HG02610 (cell line): Measurements from ENCODE around the gene ARHGAP42.
"Not testable (repeated sequence)": the region's sequence is repeated elsewhere in the genome, so short reads cannot be mapped to it uniquely, and the experiment has no call there.

ENCODE experiments used
- ATAC-seq: cut with Tn5 transposase; IDR thresholded peaks from one replicate; pipeline ENCODE4 v1.9.1; 2021; ENCODE audit warnings: mild to moderate bottlenecking, moderate library complexity; ENCODE audit not compliant: unreplicated experiment

Gene ARHGAP42

DNA sequence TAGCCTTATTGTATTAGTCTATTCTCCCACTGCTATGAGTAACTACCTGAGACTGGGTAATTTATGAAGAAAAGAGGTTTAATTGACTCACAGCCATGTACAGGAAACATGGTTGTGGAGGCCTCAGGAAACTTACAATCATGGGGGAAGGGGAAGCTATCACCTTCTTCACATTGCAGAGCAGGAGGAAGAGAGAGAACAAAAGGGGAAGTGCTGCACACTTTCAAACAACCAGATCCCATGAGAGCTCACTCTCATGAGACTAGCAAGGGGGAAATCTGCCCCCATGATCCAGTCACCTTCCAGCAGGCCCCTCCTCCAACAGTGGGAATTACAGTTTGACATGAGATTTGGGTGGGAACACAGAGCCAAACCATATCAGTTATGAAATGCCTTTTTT, 179.4 kb downstream of the ARHGAP42 start:
- ATAC-seq, result no peak

DNA sequence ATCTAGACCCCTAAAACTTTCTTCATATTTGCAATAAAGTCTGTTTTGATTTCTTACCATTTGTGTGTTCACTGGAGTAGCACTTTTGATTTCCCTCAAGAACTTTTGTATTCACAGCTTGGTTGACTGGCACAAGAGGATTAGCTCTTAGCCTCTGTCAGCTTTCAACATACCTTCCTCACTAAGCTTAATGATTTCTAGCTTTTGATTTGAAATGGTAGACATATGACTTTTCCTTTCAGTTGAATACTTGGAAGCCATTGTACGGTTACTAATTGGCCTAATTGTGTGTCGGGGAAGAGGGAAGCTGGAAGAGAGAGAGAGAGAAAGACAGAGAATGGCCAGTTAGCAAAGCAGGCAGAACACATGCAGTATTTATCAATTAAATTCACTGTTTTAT, 180.5 kb downstream of the ARHGAP42 start:
- no peak for ATAC-seq

GRCh38 chr11:100869328-100869727, 182.2 kb downstream of the ARHGAP42 start:
- no peak for ATAC-seq

DNA sequence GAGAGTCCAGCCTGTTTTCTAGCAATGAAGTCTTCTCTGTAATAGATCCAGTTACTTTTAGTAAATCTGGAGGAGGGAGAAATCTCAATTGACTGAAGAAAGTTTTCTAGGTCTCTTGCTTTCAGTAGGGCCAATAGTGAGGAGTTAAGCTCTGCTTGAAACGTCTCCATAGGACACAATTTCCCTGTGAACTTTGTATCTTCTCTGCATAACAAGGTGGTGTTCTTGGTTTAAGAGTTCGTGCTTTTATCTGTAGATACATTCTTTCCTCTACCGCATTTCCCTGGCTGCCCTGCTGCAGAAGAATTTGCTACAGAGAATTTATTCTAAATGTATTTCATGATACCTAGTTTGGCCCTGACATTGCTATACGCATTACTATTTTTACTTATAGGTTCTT, 183.1 kb downstream of the ARHGAP42 start:
- ATAC-seq, result no peak

GRCh38 chr11:100872951-100873740, 186.1 kb downstream of the ARHGAP42 start:
- ATAC-seq, result no peak

GRCh38 chr11:100874203-100874602, 187.1 kb downstream of the ARHGAP42 start:
- no peak for ATAC-seq

GRCh38 chr11:100875521-100875869, 188.4 kb downstream of the ARHGAP42 start:
- no peak for ATAC-seq

DNA sequence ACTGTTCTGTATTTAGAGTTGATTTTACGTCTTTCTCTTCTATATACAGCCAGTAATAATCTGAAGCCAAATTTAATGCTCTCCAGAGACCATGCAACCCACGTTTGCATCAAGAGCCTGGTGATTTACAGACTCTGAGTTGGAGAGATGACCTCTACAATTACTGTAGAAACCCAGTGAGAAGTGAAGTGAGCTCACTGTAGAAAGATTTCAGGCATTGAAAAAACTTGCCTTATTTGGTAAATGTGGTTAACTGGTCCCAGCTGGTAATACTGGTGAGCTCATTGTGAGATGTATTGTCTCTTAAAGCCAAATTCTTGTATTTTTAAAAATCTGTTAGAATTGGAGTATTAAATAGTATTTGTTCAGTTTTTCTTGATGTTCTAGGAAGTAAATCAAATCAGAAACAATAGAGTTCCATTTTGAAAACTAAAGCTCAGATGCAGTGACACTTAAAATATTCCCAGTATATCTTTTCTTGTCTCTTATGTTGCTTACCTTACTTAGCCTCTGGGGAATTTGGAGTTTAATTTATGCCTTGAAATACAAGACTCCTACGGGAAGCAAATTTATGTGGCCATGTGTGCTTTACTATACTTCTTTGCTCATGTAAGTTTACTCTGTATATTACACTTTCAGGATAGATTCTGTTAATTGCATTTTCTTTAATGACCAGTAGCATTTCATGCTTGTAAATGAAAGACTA, 189.9 kb downstream of the ARHGAP42 start:
- peak; percentile 68 for ATAC-seq

DNA sequence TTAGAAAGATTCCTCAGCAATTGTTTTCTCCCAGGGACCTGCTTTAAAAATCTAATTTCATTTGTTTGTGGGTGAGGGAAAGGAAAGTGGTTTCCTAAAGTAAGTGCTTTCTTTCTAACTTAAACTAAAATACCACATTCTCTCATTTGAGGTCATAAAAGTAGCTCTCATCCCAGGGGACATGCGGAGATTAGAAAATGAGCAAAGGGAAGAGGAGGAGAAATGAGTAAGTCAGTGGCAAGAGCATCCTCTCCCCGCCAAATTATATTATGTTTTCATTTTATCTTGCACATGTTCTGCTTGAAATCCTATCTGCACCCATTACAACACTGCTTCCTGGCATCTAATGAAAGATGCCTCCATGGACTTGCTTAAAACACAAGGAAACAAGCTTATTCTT, 191.4 kb downstream of the ARHGAP42 start:
- ATAC-seq, result no peak

DNA sequence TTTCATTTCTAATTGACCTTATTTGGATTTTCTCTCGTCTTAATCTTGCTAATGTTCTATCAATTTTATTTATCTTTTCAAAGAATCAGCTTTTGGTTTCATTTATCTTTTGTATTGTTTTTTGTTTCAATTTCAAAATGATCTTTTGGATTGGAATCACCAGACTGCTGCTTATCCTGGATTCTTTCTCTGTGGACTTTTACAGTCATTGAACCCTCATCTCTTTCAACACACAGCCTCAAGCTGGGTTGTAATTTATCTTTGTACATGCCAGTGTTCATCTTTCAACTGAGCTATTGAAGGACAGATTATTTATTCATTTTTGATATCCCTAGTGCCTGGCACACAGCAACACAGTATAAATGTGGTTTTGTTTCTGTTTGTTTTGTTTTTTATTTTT, 195.9 kb downstream of the ARHGAP42 start:
- ATAC-seq, result no peak

DNA sequence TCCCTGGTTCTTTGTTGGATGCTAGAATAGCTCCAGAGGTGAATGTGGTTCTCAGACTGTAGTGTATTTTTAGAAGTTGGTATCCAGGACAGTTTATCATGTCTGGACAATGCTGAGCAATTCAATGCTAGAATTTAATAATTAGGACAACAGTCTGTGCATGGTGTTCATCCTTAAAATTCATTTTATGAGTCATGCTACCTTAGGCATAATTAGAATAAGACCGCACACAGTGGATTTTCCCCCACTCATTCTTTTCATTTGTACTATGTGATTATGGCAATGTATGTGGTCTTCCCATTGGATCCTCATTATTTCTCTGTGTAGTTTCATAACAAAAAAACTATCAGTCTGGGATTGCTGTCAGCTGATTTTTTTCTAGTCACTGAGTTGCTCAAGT, 196.7 kb downstream of the ARHGAP42 start:
- no peak for ATAC-seq

DNA sequence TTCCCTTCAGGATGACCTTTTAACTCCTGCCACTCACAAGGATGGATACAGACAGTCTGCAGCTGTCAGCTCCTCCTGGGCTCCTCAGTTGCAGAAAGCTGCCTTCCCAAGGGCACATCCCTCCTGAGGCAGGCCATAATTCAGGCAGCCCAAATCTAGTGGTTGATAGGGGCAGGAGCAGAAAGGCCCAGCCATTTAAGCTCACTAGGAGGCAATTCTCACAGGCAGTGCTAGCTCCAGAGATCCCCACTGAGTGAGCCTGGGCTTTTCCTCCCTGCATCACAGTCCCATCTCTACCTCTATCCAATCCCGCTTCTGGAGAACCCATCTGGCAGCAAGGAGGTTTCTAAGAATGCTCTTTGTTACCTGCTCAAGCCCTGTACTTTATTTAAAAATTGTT, 200.6 kb downstream of the ARHGAP42 start:
- no peak for ATAC-seq

DNA sequence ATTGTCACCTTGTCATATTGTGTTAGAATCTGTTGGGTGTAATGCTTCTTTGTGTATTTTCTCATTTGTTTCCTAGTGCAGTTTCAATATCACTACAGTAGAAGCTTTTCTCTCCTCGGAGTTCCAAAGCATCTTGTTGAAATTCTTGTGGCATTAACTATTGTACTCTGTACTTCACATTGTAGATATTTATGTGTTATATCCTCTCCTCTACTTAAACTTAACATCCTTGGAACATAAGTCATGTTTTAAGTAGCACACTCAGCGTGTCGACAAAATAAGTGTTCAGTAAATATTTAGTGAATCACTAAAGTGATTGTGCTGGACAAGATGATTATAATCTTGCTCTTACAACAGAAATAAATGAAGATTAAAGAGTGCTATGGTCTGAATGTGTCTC, 201.7 kb downstream of the ARHGAP42 start:
- ATAC-seq, result no peak

DNA sequence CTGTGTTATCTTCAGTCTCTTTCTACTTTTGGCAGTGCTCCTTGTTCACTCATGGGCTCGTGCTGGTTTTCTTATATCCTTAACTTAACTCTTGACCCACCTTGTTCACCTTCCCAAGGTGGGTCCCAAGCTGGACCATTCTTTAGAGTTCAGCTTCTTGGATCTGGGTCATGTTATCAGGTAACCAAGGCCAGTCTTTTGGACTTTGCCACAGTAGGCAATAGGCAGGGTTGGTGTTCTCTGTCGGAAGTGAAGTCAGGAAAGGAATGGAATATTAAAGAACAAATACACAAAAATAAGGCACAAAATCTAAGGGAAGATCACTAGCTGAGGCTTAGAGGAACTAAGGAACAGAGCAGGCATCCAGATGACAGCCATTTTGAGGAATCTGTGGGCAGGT, 202.7 kb downstream of the ARHGAP42 start:
- ATAC-seq, result no peak

- no peak for ATAC-seq
Measured at GRCh38 chr11:100890789-100891188, 203.7 kb downstream of the ARHGAP42 start.

DNA sequence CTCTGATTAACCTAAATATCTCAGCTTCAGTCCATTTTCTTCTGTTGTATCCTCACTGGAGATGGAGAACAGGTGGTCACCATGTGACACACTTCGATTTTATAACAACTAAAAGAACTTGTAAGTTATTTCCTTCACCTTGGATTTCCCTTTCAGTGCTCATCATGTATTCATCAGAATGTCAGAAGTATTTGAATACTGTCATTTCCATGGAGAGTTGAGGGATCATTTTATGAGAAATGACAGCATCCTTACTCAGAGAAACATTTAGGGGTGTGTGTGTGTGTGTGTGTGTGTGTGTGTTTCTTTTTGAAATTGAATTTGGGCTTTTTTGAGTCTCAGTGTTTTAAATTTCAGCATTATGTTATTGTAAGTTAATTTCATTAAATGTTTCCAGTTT, 205.8 kb downstream of the ARHGAP42 start:
- no peak for ATAC-seq

DNA sequence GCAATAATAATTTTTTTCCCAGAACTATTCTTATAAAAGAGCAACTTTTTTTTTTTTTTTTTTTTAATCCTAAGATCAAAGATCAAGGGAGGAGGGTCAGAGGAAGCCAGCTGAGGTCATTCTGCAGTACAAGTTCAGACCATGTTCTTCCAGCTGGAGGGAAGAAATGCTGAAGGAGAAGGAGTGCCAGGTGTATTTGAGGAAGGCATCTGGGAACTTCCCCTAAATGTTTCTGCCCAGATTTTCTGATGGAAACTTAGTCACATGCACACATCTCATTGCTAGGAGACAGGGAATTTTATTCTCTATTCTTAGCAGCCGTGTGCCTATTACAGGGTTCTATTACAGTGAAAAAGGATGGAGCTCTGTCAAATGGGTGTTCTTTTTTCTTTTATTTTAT, 208.4 kb downstream of the ARHGAP42 start:
- no peak for ATAC-seq

- not testable (repeated sequence) for ATAC-seq
Measured at GRCh38 chr11:100895976-100896375, 208.9 kb downstream of the ARHGAP42 start.

DNA sequence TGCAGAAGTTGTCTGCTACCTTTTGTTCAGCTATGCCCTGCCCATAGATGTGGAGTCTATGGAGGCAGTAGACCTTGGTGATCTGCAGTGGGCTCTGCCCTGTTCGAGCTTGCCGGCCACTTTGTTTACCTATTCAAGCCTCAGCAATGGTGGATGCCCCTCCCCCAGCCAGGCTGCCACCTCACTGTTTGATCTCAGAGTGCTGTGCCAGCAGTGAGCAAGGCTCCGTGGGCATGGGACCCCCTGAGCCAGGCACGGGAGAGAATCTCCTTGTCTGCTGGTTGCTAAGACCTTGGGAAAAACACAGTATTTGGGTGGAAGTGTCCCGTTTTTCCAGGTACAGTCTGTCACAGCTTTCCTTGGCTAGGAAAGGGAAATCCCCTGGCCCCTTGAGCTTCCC, 214.4 kb downstream of the ARHGAP42 start:
- not testable (repeated sequence) for ATAC-seq

GRCh38 chr11:100902454-100903141, 215.5 kb downstream of the ARHGAP42 start:
- ATAC-seq, result no peak

DNA sequence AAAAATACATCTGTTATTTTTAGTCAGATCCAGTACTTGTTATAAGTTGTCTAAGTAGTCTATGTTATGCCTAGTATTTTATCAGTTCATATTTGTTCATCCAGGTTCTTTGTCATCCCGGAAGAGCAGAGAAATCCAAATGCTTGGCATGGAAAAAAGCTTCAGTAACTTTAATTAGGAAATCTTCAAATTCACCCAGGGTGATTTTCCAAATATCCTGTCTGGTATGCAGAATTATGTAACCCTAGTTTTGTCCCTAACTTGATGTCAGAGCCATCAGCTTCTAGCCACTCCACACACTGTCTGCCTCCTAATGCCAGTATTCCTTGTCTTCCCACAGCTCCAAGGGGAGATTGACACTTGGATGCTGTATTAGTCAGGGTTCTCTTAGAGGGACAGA, 216.2 kb downstream of the ARHGAP42 start:
- no peak for ATAC-seq

DNA sequence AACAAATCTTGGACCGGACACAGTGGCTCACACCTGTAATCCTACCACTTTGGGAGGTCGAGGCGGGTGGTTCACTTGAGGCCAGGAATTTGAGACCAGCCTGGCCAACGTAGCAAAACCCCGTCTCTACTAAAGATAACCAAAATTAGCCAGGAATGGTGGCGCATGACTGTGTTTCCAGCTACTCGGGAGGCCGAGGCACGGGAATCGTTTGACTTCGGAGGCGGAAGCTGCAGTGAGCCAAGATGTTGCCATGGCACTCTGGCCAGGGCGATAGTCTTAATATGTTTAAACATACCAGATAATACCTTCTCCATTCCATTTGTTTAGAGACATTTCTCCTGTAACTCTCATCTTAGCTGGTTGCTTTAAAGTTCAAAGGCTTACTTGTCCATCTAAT, 218.6 kb downstream of the ARHGAP42 start:
- ATAC-seq, result no peak
